Choroid plexus epithelial cell (primary cell): Measurements from ENCODE around the gene ADGRL3.

Experiments
- DNase-seq: peaks from one replicate; pipeline ENCODE4 v3.0.0-alpha.2; 2010; ENCODE audit warnings: low read depth
- H3K4me3 ChIP-seq: 2 replicates; pipeline ENCODE4 v1.5.1; 2011; ENCODE audit warnings: low read depth, mild to moderate bottlenecking, control low read depth, low read length, moderate library complexity
- CTCF ChIP-seq: conservative IDR thresholded peaks from 2 replicates; pipeline ENCODE4 v1.5.1; 2011; ENCODE audit warnings: low read depth, mild to moderate bottlenecking, control low read depth, inconsistent platforms, low read length, moderate library complexity

The ADGRL3 gene

GRCh38 chr4:61308033-61308432, 107.9 kb downstream of the ADGRL3 start:
- H3K4me3 ChIP-seq, result no peak overlapping the region
- no peak for TF ChIP-seq CTCF
- DNase-seq, result no peak

GRCh38 chr4:61309616-61310015, 109.5 kb downstream of the ADGRL3 start:
- no peak for DNase-seq
- no peak for TF ChIP-seq CTCF
- H3K4me3 ChIP-seq, result no peak overlapping the region

DNA sequence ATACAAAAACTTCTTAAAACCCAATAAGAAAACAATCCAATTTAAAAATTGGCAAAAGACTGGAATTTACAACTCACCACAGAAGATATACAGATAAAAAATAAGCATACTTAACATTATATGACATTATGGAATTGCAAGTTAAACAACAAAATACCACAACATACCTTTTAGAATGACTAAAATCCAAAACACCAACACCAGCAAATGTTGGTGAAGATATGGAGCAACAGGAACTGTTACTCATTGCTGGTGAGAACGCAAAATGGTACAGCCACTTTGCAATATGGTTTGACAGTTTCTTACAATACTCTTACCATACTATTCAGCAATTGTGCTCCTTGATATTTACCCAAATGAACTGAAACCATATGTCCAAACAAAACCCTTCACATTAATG, 112.4 kb downstream of the ADGRL3 start:
- no peak for TF ChIP-seq CTCF
- peak; percentile 63 for DNase-seq
- H3K4me3 ChIP-seq, result no peak overlapping the region

- DNase-seq, result peak; percentile 14
- TF ChIP-seq CTCF, result no peak
- no peak overlapping the region for H3K4me3 ChIP-seq
These were observed 118.3 kb downstream of the ADGRL3 start for GRCh38 chr4:61318431-61318830.

- no peak for TF ChIP-seq CTCF
- no peak for DNase-seq
- H3K4me3 ChIP-seq, result no peak overlapping the region
These were observed 119.0 kb downstream of the ADGRL3 start for GRCh38 chr4:61319156-61319555.

DNA sequence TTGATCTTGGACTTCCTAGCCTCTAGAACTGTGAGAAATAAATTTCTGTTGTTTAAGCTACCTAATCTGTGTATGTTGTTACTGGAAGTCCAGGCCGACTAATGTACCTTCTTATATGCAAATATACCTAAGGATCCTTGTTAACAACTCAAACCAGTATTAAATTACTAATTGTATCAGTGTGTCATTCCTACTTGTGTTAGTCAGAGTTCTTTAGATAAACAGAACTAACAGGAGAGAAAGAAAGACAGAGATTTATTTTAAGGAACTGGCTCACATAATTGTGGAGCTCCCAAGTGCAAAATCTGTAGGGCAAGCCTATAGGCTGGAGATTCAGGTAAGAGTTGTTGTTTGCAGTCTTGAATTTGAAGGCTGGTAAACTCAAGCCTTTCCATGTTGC, 120.0 kb downstream of the ADGRL3 start:
- TF ChIP-seq CTCF, result no peak
- DNase-seq, result peak; percentile 26
- H3K4me3 ChIP-seq, result no peak overlapping the region

- DNase-seq, result peak; percentile 25
- no peak for TF ChIP-seq CTCF
- no peak overlapping the region for H3K4me3 ChIP-seq
These were observed 120.5 kb downstream of the ADGRL3 start for GRCh38 chr4:61320631-61321030.
